ENCODE results near the gene KRT38.

KRT38 gene

GRCh38 chr17:41394254-41394996, 46.4 kb downstream of the KRT38 start:
- no peak for DNase-seq (ENCODE audit: low spot score)

- DNase-seq (ENCODE audit: low spot score): no peak
These were observed 47.0 kb downstream of the KRT38 start for GRCh38 chr17:41393826-41394225.

- DNase-seq (ENCODE audit: low spot score): no peak
These were observed 47.5 kb downstream of the KRT38 start for GRCh38 chr17:41393294-41393693.

- DNase-seq (ENCODE audit: low spot score): peak; percentile 49
These were observed 48.5 kb downstream of the KRT38 start for GRCh38 chr17:41392278-41392677.

GRCh38 chr17:41391535-41391934, 49.2 kb downstream of the KRT38 start:
- no peak for DNase-seq (ENCODE audit: low spot score)

DNA sequence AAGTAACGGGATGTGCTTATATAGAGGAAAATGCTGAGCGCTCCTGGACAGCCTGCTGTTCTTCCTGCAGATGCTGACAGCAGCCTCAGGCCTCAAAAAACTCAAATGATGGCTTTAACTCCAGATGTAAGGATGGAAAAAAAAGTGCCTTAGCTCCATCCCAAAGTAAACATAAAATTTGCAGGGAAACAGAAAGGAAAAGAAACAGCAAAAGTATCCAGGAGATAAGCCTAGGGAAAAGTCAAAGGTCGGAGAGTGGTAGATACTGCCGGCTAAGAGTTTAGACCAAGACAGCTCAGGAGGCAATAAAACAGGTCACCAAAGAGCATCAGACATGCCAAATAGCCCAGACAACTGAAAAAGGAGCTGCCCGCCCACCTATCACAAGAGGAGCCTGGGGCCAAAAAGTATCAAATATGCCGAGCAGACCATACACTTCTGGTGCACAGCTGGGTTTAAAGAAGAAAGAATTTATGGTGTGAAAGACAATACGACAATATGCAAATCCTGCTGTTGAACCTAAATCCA, 50.3 kb downstream of the KRT38 start:
- DNase-seq (ENCODE audit: low spot score): no peak

DNA sequence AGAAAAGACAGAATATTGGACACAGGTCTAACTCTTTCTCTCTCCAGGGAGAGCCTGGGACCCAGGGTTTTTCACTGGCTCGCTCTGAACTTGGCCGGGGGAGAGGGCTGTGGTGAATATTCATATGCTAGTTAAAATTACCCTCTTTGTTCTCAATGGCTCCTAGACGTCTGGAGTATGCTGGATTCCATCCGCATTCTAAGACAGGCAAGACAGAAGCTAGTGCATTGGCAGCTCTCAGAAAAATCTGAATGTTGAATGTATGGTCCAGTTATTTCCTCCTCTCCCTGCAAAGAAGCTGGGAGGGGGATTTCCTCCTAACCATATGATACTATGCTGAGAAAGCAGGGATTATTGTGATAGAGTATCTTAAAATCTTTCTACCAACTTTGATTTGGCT, 53.1 kb downstream of the KRT38 start:
- no peak for DNase-seq (ENCODE audit: low spot score)

- DNase-seq (ENCODE audit: low spot score): no peak
These were observed 54.6 kb downstream of the KRT38 start for GRCh38 chr17:41386227-41386626.
